T47D (cell line): Measurements from ENCODE around the gene DDX51.

ENCODE experiments used
- DNase-seq, 2 experiments: peaks; one replicate each; pipeline versions ENCODE4 v3.0.0 to v3.0.0-alpha.2; 2011 to 2012; ENCODE audit warnings: low read depth in 1 of 2, low spot score in 1 of 2
- JUND ChIP-seq: IDR thresholded peaks from 2 replicates; pipeline ENCODE4 v1.6.1; 2012; ENCODE audit warnings: low read depth
- in situ Hi-C: cut with HindIII; loops from 2 replicates; pipeline ENCODE4 v1.10.0; 2016; ENCODE audit warnings: low sequenced_read_pairs, low pct_unique_long_range_greater_than_20kb

The DDX51 gene, protein sequence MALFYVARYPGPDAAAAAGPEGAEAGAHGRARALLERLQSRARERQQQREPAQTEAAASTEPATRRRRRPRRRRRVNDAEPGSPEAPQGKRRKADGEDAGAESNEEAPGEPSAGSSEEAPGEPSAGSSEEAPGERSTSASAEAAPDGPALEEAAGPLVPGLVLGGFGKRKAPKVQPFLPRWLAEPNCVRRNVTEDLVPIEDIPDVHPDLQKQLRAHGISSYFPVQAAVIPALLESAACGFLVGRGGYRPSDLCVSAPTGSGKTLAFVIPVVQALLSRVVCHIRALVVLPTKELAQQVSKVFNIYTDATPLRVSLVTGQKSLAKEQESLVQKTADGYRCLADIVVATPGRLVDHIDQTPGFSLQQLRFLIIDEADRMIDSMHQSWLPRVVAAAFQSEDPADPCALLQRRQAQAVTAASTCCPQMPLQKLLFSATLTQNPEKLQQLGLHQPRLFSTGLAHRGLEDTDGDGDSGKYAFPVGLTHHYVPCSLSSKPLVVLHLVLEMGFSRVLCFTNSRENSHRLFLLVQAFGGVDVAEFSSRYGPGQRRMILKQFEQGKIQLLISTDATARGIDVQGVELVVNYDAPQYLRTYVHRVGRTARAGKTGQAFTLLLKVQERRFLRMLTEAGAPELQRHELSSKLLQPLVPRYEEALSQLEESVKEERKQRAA

GRCh38 chr12:132144115-132144809 is at the start of gene DDX51, which contains the start of gene NOC4L:
TSS of gene DDX51 (minus strand) at chr12:132144319. CDS start at chr12:132144296, 23 bp downstream.
TSS of gene NOC4L (plus strand) at chr12:132144457. CDS start at chr12:132144489, 32 bp downstream.
- TF ChIP-seq JUND, result no peak
- peak; percentile 97 to 98 for DNase-seq
- in situ Hi-C loops, result no loop called here

DNA sequence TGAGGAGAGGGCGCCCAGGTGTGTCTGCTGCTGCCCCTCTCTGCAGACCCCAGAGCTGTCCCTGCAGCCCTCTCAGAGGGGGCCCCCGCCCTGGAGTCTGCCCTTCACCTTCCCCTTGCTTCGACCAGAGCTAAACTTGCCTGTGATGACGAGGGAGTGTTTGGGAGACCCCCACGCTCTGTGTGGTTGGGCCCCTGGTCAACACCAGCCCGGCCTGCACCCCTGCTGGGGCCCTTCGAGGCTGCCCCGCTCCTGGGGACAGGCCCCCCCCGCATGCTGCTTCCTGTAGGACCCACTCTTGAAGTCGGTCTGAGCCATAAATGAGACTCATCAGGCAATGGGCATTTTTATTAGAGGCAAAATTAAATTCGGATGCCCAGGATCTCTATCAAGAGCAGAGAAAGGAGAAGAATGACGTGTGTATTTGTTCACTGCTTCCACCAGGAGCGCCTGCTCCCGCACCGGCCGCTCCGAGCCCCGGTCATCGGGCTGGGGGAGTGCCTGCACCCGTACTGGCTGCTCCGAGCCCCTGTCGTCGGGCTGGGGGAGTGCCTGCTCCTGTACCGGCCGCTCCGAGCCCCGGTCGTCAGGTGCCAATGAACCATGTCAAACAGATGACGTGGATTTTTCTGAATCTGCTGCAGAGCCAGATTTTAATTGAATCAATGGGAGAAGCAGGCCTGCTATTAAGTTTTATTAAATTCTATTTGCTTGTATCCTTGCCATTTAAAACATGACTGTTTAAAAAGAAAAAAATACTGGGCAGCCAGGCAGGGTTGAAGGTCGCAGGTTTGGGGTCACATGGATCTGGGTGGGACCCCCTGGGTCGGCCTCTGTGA is 47.8 kb upstream of the DDX51 start:
- in situ Hi-C loops, result no loop called here
- DNase-seq, result no peak
- no peak for TF ChIP-seq JUND

- in situ Hi-C loops, result no loop called here
- DNase-seq, result no peak
- no peak for TF ChIP-seq JUND
Observed at GRCh38 chr12:132190834-132191500, 46.8 kb upstream of the DDX51 start.

DNA sequence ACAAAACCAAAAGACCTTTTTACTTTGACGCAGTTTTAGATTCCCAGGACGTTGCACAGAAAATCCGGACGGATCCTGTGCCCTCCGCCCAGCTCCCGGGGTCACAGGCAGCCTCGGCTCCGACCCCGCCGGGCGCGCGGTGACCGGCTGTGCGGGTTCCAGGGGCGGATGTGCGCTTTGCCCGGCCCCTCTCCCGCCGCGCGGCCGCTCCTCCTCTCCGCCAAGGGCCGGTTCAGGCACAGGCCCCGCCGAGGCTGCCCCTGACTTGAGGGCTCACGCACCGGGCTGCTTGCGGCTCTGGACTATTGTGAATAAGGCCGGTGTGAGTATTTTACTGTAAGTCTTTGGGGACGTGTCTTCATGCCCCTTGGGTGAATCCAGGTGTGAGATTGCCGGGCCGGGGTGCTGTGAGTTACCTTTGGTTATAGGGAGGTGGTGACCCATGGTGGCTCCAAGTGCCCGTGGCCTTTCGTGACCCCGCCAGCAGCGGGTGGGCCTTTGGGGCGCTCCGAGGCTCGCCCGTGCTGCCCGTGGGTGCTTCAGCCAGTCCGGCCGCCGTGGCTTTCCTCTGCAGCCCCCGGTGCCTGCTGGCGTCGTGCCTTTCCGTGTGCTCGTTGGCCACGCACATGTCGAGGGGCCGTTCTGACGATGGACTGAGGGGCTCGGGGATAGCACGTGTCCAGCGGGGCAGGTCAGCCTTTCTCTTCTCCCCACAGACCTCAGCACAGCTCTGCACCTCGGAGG is 46.1 kb upstream of the DDX51 start:
- in situ Hi-C loops, result no loop called here
- TF ChIP-seq JUND, result no peak
- peak in 1 of 2 experiments; percentile 77 for DNase-seq

GRCh38 chr12:132189378-132190011 is 45.4 kb upstream of the DDX51 start:
- no peak for TF ChIP-seq JUND
- peak; percentile 96 to 99 for DNase-seq
- in situ Hi-C loops, result no loop called here

- TF ChIP-seq JUND, result no peak
- no peak for DNase-seq
- in situ Hi-C loops, result no loop called here
Observed at GRCh38 chr12:132188916-132189325, 44.8 kb upstream of the DDX51 start.

GRCh38 chr12:132188451-132188901 is 44.4 kb upstream of the DDX51 start:
- TF ChIP-seq JUND, result no peak
- no peak for DNase-seq
- in situ Hi-C loops, result no loop called here

DNA sequence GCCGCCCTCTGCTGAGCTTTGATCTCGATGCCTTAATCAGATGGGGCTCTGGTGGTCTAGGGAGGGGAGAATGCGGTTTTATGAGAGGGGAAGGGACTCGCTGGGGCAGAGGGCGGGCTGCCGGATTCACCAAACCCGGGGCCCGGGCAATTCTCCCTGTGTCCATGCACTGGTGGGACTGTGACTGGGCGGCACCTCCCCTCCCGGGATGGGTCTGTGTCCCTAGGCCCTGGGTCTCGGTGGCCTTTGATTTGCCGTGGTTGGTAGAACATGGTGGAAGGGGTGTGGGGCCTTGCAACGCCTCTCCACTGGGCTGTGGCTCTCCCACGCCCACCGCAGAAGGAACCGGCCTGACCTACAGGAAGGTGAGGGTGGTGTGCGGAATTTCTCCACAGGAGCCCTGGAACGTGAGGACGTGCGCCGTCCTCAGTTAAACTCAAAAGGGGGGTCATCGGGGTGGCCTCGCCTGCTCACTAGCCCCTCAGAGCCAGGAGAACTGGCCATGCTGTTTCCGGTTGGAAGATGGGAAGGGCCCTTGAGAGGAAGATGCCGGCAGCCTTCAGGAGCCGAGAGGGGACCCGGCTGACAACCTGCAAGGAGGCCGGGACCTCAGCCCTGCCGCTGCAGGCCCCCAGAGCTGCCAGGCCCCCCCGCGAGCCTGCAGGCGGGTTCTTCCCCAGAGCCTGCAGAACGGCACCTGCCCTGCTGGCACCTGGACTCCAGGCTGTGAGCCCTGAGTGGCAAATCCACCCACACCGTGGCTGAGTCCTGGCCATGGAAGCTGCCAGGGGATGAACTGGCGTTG is 43.7 kb upstream of the DDX51 start:
- no peak for DNase-seq
- TF ChIP-seq JUND, result no peak
- in situ Hi-C loops, result no loop called here

DNA sequence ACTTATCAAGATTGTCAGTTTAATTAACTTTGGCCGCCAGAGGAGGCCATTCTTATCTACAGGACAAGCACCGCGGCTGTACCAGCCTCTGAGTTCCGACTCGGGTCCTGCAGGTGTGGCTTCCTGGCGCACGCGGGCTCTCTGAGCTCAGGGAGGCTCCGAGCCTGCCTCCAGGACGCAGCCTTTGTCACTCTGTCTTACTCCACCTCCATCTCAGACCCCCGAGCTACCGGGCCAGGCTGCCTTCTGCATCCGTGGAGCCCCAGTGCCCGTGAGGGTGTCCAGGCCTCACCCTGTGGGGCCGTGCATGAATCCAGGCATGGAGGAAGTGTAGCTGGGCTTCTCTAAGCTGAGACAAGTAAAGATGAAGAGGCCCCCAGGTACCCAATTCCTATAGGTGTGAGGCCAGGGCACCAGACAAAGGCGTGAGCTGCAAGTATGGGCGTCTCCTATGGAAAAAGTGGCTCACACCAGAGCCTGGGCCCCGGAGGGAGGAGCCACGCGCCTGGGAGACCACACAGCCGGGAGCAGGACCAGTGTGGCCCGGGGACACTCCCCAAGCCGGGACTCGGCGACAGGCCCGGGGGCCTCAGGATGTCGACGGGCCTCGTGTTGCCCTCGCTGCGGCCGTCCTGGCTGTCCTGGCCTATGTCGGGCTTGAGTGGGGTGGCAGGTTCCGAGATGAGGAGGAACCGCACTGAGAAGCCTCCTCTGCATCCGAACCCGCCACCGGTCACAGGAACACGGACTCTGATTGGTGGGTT is 42.9 kb upstream of the DDX51 start:
- in situ Hi-C loops, result no loop called here
- no peak for DNase-seq
- TF ChIP-seq JUND, result no peak
